ENCODE results near the gene SCAP. TPM values are rescaled to one million over a fixed set of nuclear protein-coding genes. Genes with fewer than 3 reads are reported as not detected.

The SCAP gene
- total and polyA plus RNA-seq, 4 donors: 44.1 to 91.8 (median 47.4) TPM

GRCh38 chr3:47444103-47444502 is 31.6 kb downstream of the SCAP start:
- no peak overlapping the region for H3K9ac ChIP-seq (ENCODE audit: insufficient read depth in 1 of 2, low read length in 2 of 2)
- 92 to 98% methylated on average over 5 of the region's 5 CpGs for WGBS, 2 donors
- H3K4me3 ChIP-seq: no peak overlapping the region
- no peaks in the 10 kb centered on the region for H3K9me3 ChIP-seq (ENCODE audit: control insufficient read depth in 4 of 4, insufficient read depth in 3 of 4, low read length in 3 of 4)
- no peak for DNase-seq
- H3K36me3 ChIP-seq (ENCODE audit: control insufficient read depth in 4 of 4, insufficient read depth in 4 of 4, low read length in 4 of 4): peaks cover 0 to 18% (median 3%) of the 10 kb centered on the region in 4 donors
- no peak for TF ChIP-seq CTCF (IDR thresholded peaks at IDR 0.05; ENCODE audit: control extremely low read depth, extremely low read depth)
- peaks cover 3 to 11% (median 6%) of the 10 kb centered on the region in 5 donors for H3K4me1 ChIP-seq (ENCODE audit: control insufficient read depth in 5 of 5, insufficient read depth in 5 of 5, low read length in 5 of 5)
- no peaks in the 10 kb centered on the region for H3K27me3 ChIP-seq (ENCODE audit: control insufficient read depth in 3 of 3, insufficient read depth in 3 of 3, low read length in 2 of 3)
- no peak overlapping the region for H3K27ac ChIP-seq (ENCODE audit: low read depth in 1 of 2, low read length in 1 of 2)
- no peak for ATAC-seq (ENCODE audit: insufficient read depth, low FRiP score)

GRCh38 chr3:47443611-47443995 is 32.1 kb downstream of the SCAP start:
- peaks cover 0 to 18% (median 5%) of the 10 kb centered on the region in 4 donors for H3K36me3 ChIP-seq (ENCODE audit: control insufficient read depth in 4 of 4, insufficient read depth in 4 of 4, low read length in 4 of 4)
- ATAC-seq (ENCODE audit: insufficient read depth, low FRiP score) (no peak), DNase-seq (no peak)
- H3K4me1 ChIP-seq (ENCODE audit: control insufficient read depth in 5 of 5, insufficient read depth in 5 of 5, low read length in 5 of 5): peaks cover 3 to 11% (median 6%) of the 10 kb centered on the region in 5 donors
- 61 to 81% methylated on average over 5 of the region's 5 CpGs for WGBS, 2 donors
- H3K27me3 ChIP-seq (ENCODE audit: control insufficient read depth in 3 of 3, insufficient read depth in 3 of 3, low read length in 2 of 3): no peaks in the 10 kb centered on the region
- no peak for TF ChIP-seq CTCF (IDR thresholded peaks at IDR 0.05; ENCODE audit: control extremely low read depth, extremely low read depth)
- H3K9me3 ChIP-seq (ENCODE audit: control insufficient read depth in 4 of 4, insufficient read depth in 3 of 4, low read length in 3 of 4): no peaks in the 10 kb centered on the region
- H3K4me3 ChIP-seq: no peak overlapping the region
- H3K9ac ChIP-seq (ENCODE audit: insufficient read depth in 1 of 2, low read length in 2 of 2): no peak overlapping the region
- peak overlapping the region; percentile 34 to 74 for H3K27ac ChIP-seq (ENCODE audit: low read depth in 1 of 2, low read length in 1 of 2)

- ATAC-seq (ENCODE audit: insufficient read depth, low FRiP score) (no peak), DNase-seq (no peak)
- Histone ChIP-seq H3K9ac (ENCODE audit: insufficient read depth in 1 of 2, low read length in 2 of 2) (no peak overlapping the region), H3K27ac (ENCODE audit: low read depth in 1 of 2, low read length in 1 of 2) (no peak overlapping the region), H3K27me3 (ENCODE audit: control insufficient read depth in 3 of 3, insufficient read depth in 3 of 3, low read length in 2 of 3) (no peaks in the 10 kb centered on the region), H3K4me1 (ENCODE audit: control insufficient read depth in 5 of 5, insufficient read depth in 5 of 5, low read length in 5 of 5) (peaks cover 3 to 11% (median 6%) of the 10 kb centered on the region in 5 donors), H3K36me3 (ENCODE audit: control insufficient read depth in 4 of 4, insufficient read depth in 4 of 4, low read length in 4 of 4) (peaks cover 0 to 18% (median 5%) of the 10 kb centered on the region in 4 donors), H3K9me3 (ENCODE audit: control insufficient read depth in 4 of 4, insufficient read depth in 3 of 4, low read length in 3 of 4) (no peaks in the 10 kb centered on the region), H3K4me3 (no peak overlapping the region)
- 89 to 94% methylated on average over 4 of the region's 4 CpGs for WGBS, 2 donors
- TF ChIP-seq CTCF (IDR thresholded peaks at IDR 0.05; ENCODE audit: control extremely low read depth, extremely low read depth): no peak
Measured at GRCh38 chr3:47441796-47442551, 33.8 kb downstream of the SCAP start.

Data from lung (tissue), 12 donors.